BE2C (cell line): ENCODE results near the gene TMEM191B.
A peak's percentile ranks its signal among the peaks of the same experiment; 100 is the strongest.
"Not testable (repeated sequence)": the region's sequence is repeated elsewhere in the genome, so short reads cannot be mapped to it uniquely, and the experiment has no call there.

ENCODE experiments used
- DNase-seq: peaks from one replicate; pipeline ENCODE4 v3.0.0-alpha.2; 2020
- H3K27me3 ChIP-seq: fragments of 250-450 bp; sonication (Bioruptor Pico); 2 replicates; pipeline ENCODE4 v1.5.1; 2020; ENCODE audit warnings: mild to moderate bottlenecking
- H3K36me3 ChIP-seq: fragments of 250-450 bp; sonication (Bioruptor Pico); 2 replicates; pipeline ENCODE4 v1.5.1; 2020; ENCODE audit warnings: mild to moderate bottlenecking
- H3K4me1 ChIP-seq: fragments of 250-450 bp; sonication (Bioruptor Pico); 2 replicates; pipeline ENCODE4 v1.5.1; 2020
- H3K4me3 ChIP-seq: 2 replicates; pipeline ENCODE4 v1.5.1; 2011; ENCODE audit warnings: low read depth, low read length
- H3K9me3 ChIP-seq: fragments of 250-450 bp; sonication (Bioruptor Pico); 2 replicates; pipeline ENCODE4 v1.5.1; 2020

The TMEM191B gene

GRCh38 chr22:18549458-18550179 lies 22.0 kb downstream of the TMEM191B start:
- not testable (repeated sequence) for H3K4me1 ChIP-seq, DNase-seq, H3K36me3 ChIP-seq

GRCh38 chr22:18551046-18551445 lies 23.4 kb downstream of the TMEM191B start:
- H3K4me1 ChIP-seq, DNase-seq, H3K9me3 ChIP-seq, H3K36me3 ChIP-seq, H3K27me3 ChIP-seq, H3K4me3 ChIP-seq: not testable (repeated sequence)

More at GRCh38 chr22:18549458-18550179, 22.0 kb downstream of the TMEM191B start:
- not testable (repeated sequence) for H3K9me3 ChIP-seq, H3K27me3 ChIP-seq, H3K4me3 ChIP-seq

GRCh38 chr22:18552839-18553597 lies 25.4 kb downstream of the TMEM191B start:
- DNase-seq, H3K9me3 ChIP-seq, H3K4me3 ChIP-seq, H3K27me3 ChIP-seq, H3K36me3 ChIP-seq, H3K4me1 ChIP-seq: not testable (repeated sequence)

- not testable (repeated sequence) for H3K9me3 ChIP-seq, H3K4me1 ChIP-seq, H3K36me3 ChIP-seq, H3K4me3 ChIP-seq, H3K27me3 ChIP-seq
- DNase-seq, result peak; percentile 64
These were observed 27.0 kb downstream of the TMEM191B start for GRCh38 chr22:18554280-18555256.

GRCh38 chr22:18558516-18558915 lies 30.9 kb downstream of the TMEM191B start:
- not testable (repeated sequence) for DNase-seq, H3K4me3 ChIP-seq, H3K9me3 ChIP-seq, H3K36me3 ChIP-seq, H3K27me3 ChIP-seq, H3K4me1 ChIP-seq

- H3K4me1 ChIP-seq, H3K4me3 ChIP-seq, H3K36me3 ChIP-seq, H3K27me3 ChIP-seq, H3K9me3 ChIP-seq, DNase-seq: not testable (repeated sequence)
These were observed 31.3 kb downstream of the TMEM191B start for GRCh38 chr22:18558939-18559338.

- not testable (repeated sequence) for H3K4me3 ChIP-seq, H3K36me3 ChIP-seq, DNase-seq, H3K27me3 ChIP-seq, H3K9me3 ChIP-seq, H3K4me1 ChIP-seq
These were observed 32.7 kb downstream of the TMEM191B start for GRCh38 chr22:18560099-18560974.

- not testable (repeated sequence) for H3K4me3 ChIP-seq, H3K4me1 ChIP-seq, H3K9me3 ChIP-seq, H3K27me3 ChIP-seq, H3K36me3 ChIP-seq, DNase-seq
These were observed 43.1 kb downstream of the TMEM191B start for GRCh38 chr22:18570509-18571246.

GRCh38 chr22:18573483-18574164 lies 46.0 kb downstream of the TMEM191B start:
- H3K4me3 ChIP-seq, H3K36me3 ChIP-seq, DNase-seq, H3K4me1 ChIP-seq, H3K9me3 ChIP-seq, H3K27me3 ChIP-seq: not testable (repeated sequence)

- not testable (repeated sequence) for H3K27me3 ChIP-seq, DNase-seq, H3K4me3 ChIP-seq, H3K4me1 ChIP-seq, H3K36me3 ChIP-seq, H3K9me3 ChIP-seq
These were observed 47.0 kb downstream of the TMEM191B start for GRCh38 chr22:18574555-18574954.

- not testable (repeated sequence) for H3K27me3 ChIP-seq, H3K4me3 ChIP-seq, H3K36me3 ChIP-seq, DNase-seq, H3K4me1 ChIP-seq, H3K9me3 ChIP-seq
These were observed 48.1 kb downstream of the TMEM191B start for GRCh38 chr22:18575686-18576085.

- H3K9me3 ChIP-seq, H3K27me3 ChIP-seq, H3K4me3 ChIP-seq, H3K36me3 ChIP-seq, H3K4me1 ChIP-seq, DNase-seq: not testable (repeated sequence)
These were observed 49.7 kb downstream of the TMEM191B start for GRCh38 chr22:18577090-18577818.

- H3K4me1 ChIP-seq, DNase-seq, H3K9me3 ChIP-seq, H3K4me3 ChIP-seq, H3K27me3 ChIP-seq, H3K36me3 ChIP-seq: not testable (repeated sequence)
These were observed 50.2 kb downstream of the TMEM191B start for GRCh38 chr22:18577847-18578246.
